ENCODE measurements around the gene STEAP3.

Gene STEAP3

DNA sequence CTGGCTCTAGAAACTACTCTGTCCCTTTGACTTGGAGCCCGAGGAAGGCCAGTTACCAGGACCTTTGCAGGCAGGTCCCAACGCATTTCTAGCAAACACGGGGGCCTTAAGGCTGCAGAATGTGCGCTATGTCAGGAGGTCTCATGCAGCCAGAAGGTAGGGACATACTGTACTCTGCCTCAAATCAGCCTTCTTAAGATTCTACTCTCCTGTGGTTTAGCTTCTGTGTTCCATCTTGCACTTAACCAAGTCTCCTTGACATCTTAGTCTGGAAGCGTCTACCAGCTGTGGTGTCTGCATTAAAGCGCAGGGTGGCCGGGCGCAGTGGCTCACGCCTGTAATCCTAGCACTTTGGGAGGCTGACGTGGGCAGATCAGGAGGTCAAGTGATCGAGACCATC, 65.5 kb downstream of the STEAP3 start:
- H3K9ac ChIP-seq (ENCODE audit: low read depth, low read length) = no peak overlapping the region
- no peaks in the 10 kb centered on the region for H3K9me3 ChIP-seq (ENCODE audit: control insufficient read depth, insufficient read depth, low read length)
- no peaks in the 10 kb centered on the region for H3K36me3 ChIP-seq (ENCODE audit: insufficient read depth, low read length)
- H3K4me1 ChIP-seq (ENCODE audit: insufficient read depth, low read length) = peaks cover 4% of the 10 kb centered on the region; the same call in 1 of the 2 replicates

DNA sequence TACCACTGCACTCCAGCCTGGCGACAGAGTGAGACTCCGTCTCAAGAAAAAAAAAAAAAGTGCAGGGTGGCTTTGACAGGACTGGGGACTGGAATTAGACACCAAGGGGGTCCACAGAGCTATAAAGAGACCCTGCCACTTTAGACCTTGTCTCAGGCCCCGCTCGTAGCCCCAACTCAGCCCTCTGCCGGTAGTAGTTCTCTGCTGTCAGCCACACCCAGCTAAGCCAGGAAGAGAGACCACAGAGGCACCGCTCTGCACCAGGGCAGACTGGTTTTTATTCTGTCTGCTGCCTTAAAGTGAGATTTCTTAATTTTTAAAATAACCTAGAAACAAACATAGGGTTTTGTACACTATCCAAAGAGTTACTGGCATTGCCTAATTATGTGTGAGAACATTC, 66.0 kb downstream of the STEAP3 start:
- no peaks in the 10 kb centered on the region for H3K9me3 ChIP-seq (ENCODE audit: control insufficient read depth, insufficient read depth, low read length)
- H3K36me3 ChIP-seq (ENCODE audit: insufficient read depth, low read length) = no peaks in the 10 kb centered on the region
- no peak overlapping the region for H3K9ac ChIP-seq (ENCODE audit: low read depth, low read length)
- H3K4me1 ChIP-seq (ENCODE audit: insufficient read depth, low read length) = peaks cover 4% of the 10 kb centered on the region; the same call in 1 of the 2 replicates

- Histone ChIP-seq H3K4me1 (ENCODE audit: insufficient read depth, low read length) (peaks cover 4% of the 10 kb centered on the region; the same call in 1 of the 2 replicates), H3K9ac (ENCODE audit: low read depth, low read length) (no peak overlapping the region), H3K9me3 (ENCODE audit: control insufficient read depth, insufficient read depth, low read length) (no peaks in the 10 kb centered on the region), H3K36me3 (ENCODE audit: insufficient read depth, low read length) (no peaks in the 10 kb centered on the region)
These were observed 67.4 kb downstream of the STEAP3 start for GRCh38 chr2:119290859-119291587.

DNA sequence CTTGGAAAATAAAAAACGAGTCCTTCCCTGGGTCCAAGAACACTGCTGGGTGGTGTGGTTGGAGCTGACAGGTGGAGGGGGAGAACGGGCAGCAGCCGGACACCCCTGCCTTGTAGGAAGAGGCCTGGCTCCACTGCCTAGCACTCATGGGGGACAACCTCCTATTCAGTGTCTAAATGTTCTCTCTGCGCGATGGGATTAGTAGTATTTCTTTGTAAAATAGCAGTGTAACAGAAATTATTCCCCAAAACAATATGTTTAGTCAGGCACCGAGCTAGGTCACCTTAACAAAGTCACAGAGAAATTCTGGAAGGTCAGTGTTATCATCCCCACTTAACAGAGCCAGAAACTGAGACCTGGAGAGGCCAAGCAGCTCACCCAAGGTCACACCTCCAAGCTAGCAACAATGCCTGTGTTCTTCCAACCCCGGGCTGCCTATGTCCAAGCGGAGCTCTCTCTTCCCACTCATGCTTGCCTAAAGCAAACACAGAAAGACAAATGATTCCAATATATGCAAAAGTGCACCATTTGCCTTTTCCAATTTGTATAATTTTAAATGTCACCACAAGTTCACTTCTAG, 68.0 kb downstream of the STEAP3 start:
- H3K36me3 ChIP-seq (ENCODE audit: insufficient read depth, low read length) = no peaks in the 10 kb centered on the region
- no peaks in the 10 kb centered on the region for H3K9me3 ChIP-seq (ENCODE audit: control insufficient read depth, insufficient read depth, low read length)
- peaks cover 4% of the 10 kb centered on the region; the same call in 1 of the 2 replicates for H3K4me1 ChIP-seq (ENCODE audit: insufficient read depth, low read length)
- no peak overlapping the region for H3K9ac ChIP-seq (ENCODE audit: low read depth, low read length)

DNA sequence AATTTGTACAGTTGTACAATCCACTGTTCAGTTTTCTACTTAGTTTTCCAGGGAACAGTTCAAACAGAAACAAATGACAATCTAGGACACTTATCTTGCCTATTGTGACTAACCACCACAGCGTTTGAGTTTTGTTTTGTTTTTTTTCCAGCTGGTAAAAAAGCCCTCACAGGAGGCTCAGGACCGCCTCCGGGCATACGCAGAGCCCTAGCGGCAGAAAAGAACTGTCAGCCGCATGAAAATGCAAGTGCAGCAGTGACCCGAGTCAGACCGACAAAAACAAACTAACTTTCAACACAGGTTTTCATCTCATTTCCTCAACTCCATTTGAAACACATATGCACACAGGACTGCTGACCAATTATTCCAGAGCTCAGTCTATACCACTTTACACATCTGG, 68.6 kb downstream of the STEAP3 start:
- H3K9ac ChIP-seq (ENCODE audit: low read depth, low read length) = no peak overlapping the region
- no peaks in the 10 kb centered on the region for H3K9me3 ChIP-seq (ENCODE audit: control insufficient read depth, insufficient read depth, low read length)
- H3K36me3 ChIP-seq (ENCODE audit: insufficient read depth, low read length) = no peaks in the 10 kb centered on the region
- H3K4me1 ChIP-seq (ENCODE audit: insufficient read depth, low read length) = peaks cover 4% of the 10 kb centered on the region; the same call in 1 of the 2 replicates

DNA sequence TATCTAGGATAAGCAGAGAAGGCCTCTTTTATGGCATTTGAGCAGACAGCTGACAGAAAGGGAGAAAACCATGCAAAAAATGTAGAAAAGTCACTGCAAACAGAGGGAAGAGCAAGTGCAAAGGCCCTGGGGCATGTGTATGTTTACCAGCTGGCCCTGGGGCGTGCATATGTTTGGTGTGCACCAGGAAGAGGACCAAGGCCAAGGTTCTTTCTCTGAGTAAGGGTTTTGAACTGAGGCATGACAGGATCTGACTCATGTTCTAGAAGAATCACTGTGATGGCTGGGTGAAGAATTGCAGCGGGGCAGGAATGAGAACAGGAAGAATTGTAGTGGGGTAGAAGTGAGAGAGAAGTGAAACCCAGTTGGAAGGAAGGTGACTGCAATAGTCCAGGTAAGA, 69.6 kb downstream of the STEAP3 start:
- peaks cover 4% of the 10 kb centered on the region; the same call in 1 of the 2 replicates for H3K4me1 ChIP-seq (ENCODE audit: insufficient read depth, low read length)
- no peaks in the 10 kb centered on the region for H3K36me3 ChIP-seq (ENCODE audit: insufficient read depth, low read length)
- no peaks in the 10 kb centered on the region for H3K9me3 ChIP-seq (ENCODE audit: control insufficient read depth, insufficient read depth, low read length)
- no peak overlapping the region for H3K9ac ChIP-seq (ENCODE audit: low read depth, low read length)

GRCh38 chr2:119293900-119294299, 70.3 kb downstream of the STEAP3 start:
- H3K4me1 ChIP-seq (ENCODE audit: insufficient read depth, low read length) = peaks cover 4% of the 10 kb centered on the region; the same call in 1 of the 2 replicates
- H3K9ac ChIP-seq (ENCODE audit: low read depth, low read length) = no peak overlapping the region
- no peaks in the 10 kb centered on the region for H3K36me3 ChIP-seq (ENCODE audit: insufficient read depth, low read length)
- no peaks in the 10 kb centered on the region for H3K9me3 ChIP-seq (ENCODE audit: control insufficient read depth, insufficient read depth, low read length)

- Histone ChIP-seq H3K36me3 (ENCODE audit: insufficient read depth, low read length) (no peaks in the 10 kb centered on the region), H3K9ac (ENCODE audit: low read depth, low read length) (no peak overlapping the region), H3K9me3 (ENCODE audit: control insufficient read depth, insufficient read depth, low read length) (no peaks in the 10 kb centered on the region), H3K4me1 (ENCODE audit: insufficient read depth, low read length) (peaks cover 4% of the 10 kb centered on the region; the same call in 1 of the 2 replicates)
These were observed 71.0 kb downstream of the STEAP3 start for GRCh38 chr2:119294671-119295070.

GRCh38 chr2:119295688-119296375, 72.2 kb downstream of the STEAP3 start:
- no peaks in the 10 kb centered on the region for H3K9me3 ChIP-seq (ENCODE audit: control insufficient read depth, insufficient read depth, low read length)
- peaks cover 4% of the 10 kb centered on the region; the same call in 1 of the 2 replicates for H3K4me1 ChIP-seq (ENCODE audit: insufficient read depth, low read length)
- H3K9ac ChIP-seq (ENCODE audit: low read depth, low read length) = no peak overlapping the region
- no peaks in the 10 kb centered on the region for H3K36me3 ChIP-seq (ENCODE audit: insufficient read depth, low read length)

DNA sequence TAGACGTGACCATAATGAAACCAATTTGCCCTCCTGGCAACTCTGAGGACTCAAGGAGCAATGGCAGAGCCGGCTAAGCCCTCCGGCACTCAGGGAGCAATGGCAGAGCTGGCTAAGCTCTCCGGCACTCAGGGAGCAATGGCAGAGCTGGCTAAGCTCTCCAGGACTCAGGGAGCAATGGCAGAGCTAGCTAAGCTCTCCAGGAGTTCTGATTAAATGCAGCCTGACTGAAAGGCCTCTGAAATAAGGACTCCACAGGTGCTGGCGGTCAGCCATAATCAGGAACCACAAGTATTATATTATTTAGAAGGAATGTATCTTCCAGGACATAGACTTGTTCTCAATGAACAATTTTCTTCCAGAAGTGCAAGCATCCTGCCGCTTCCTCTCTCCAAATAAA, 77.8 kb downstream of the STEAP3 start:
- H3K9me3 ChIP-seq (ENCODE audit: control insufficient read depth, insufficient read depth, low read length) = no peaks in the 10 kb centered on the region
- no peak overlapping the region for H3K9ac ChIP-seq (ENCODE audit: low read depth, low read length)
- no peaks in the 10 kb centered on the region for H3K36me3 ChIP-seq (ENCODE audit: insufficient read depth, low read length)
- H3K4me1 ChIP-seq (ENCODE audit: insufficient read depth, low read length) = peaks cover 11% of the 10 kb centered on the region

- H3K36me3 ChIP-seq (ENCODE audit: insufficient read depth, low read length) = no peaks in the 10 kb centered on the region; the same call in 1 of the 2 replicates
- H3K4me1 ChIP-seq (ENCODE audit: insufficient read depth, low read length) = peaks cover 11% of the 10 kb centered on the region
- no peak overlapping the region for H3K9ac ChIP-seq (ENCODE audit: low read depth, low read length)
These were observed 81.2 kb downstream of the STEAP3 start for GRCh38 chr2:119304847-119305246.

GRCh38 chr2:119305497-119306195, 82.0 kb downstream of the STEAP3 start:
- Histone ChIP-seq H3K9me3 (ENCODE audit: control insufficient read depth, insufficient read depth, low read length) (no peaks in the 10 kb centered on the region; the same call in 1 of the 2 replicates), H3K9ac (ENCODE audit: low read depth, low read length) (no peak overlapping the region), H3K4me1 (ENCODE audit: insufficient read depth, low read length) (peaks cover 11% of the 10 kb centered on the region), H3K36me3 (ENCODE audit: insufficient read depth, low read length) (no peaks in the 10 kb centered on the region; the same call in 1 of the 2 replicates)

More at GRCh38 chr2:119304847-119305246, 81.2 kb downstream of the STEAP3 start:
- H3K9me3 ChIP-seq (ENCODE audit: control insufficient read depth, insufficient read depth, low read length) = no peaks in the 10 kb centered on the region; the same call in 1 of the 2 replicates

DNA sequence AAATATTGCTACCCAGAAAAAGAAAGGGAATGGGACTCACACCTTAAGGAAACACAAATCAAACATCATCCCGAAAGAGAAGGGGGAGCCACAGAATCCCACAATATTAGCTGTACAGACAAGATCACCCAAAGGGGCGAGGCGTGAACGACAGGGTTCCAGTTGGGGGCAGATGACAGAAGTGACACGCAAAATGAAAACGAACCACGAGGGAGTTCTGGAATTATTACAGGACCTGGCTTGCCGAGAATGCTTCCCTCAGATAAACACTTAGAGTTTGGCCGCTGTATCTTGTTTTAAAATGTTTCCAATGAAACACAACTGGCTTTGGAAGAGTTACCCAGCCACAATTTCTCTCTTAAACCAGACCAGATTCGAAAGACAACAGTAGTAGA, 82.6 kb downstream of the STEAP3 start:
- H3K4me1 ChIP-seq (ENCODE audit: insufficient read depth, low read length) = peaks cover 11% of the 10 kb centered on the region
- H3K9ac ChIP-seq (ENCODE audit: low read depth, low read length) = no peak overlapping the region
- H3K9me3 ChIP-seq (ENCODE audit: control insufficient read depth, insufficient read depth, low read length) = no peaks in the 10 kb centered on the region; the same call in 1 of the 2 replicates
- H3K36me3 ChIP-seq (ENCODE audit: insufficient read depth, low read length) = no peaks in the 10 kb centered on the region; the same call in 1 of the 2 replicates

Data from ES-I3 (cell line).